Suprapubic skin (tissue), 3 donors: Measurements from ENCODE around the gene TULP4.

Experiments
- POLR2A ChIP-seq, 2 donors: fragments of 450-650 bp; IDR thresholded peaks; one replicate each; pipeline ENCODE4 v1.6.1; 2017; ENCODE audit warnings: antibody characterized with exemption in 2 of 2, mild to moderate bottlenecking in 2 of 2, moderate library complexity in 2 of 2
- TF ChIP-seq, protein P1 (sequence below), 2 donors: fragments of 200-600 bp in 1 of 2; fragments of 450-650 bp in 1 of 2; sonication (generic) in 1 of 2; IDR thresholded peaks; one replicate each; pipeline ENCODE4 v1.5.1; 2016 to 2019; ENCODE audit warnings: antibody characterized with exemption in 2 of 2, mild to moderate bottlenecking in 1 of 2, moderate library complexity in 1 of 2

DNA sequence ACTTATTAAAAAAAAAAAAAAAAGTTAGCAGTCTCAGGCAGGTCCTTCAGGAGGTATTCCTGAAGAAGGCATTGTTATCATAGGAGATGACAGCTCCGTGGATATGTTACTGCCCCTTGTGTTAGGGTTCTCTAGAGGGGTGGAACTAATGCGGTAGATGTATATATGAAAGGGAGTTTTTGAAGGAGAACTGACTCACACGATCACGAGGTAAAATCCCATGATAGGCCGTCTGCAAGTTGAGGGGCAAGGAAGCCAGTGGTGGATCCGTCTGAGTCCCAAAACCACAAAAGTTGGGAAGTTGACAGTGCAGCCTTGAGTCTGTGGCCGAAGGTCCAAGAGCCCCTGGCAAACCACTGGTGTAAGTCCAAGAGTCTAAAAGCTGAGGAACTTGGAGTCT is 103.4 kb downstream of the TULP4 start:
- TF ChIP-seq, protein P1, sequence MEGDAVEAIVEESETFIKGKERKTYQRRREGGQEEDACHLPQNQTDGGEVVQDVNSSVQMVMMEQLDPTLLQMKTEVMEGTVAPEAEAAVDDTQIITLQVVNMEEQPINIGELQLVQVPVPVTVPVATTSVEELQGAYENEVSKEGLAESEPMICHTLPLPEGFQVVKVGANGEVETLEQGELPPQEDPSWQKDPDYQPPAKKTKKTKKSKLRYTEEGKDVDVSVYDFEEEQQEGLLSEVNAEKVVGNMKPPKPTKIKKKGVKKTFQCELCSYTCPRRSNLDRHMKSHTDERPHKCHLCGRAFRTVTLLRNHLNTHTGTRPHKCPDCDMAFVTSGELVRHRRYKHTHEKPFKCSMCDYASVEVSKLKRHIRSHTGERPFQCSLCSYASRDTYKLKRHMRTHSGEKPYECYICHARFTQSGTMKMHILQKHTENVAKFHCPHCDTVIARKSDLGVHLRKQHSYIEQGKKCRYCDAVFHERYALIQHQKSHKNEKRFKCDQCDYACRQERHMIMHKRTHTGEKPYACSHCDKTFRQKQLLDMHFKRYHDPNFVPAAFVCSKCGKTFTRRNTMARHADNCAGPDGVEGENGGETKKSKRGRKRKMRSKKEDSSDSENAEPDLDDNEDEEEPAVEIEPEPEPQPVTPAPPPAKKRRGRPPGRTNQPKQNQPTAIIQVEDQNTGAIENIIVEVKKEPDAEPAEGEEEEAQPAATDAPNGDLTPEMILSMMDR (IDR thresholded peaks at IDR 0.05): no peak
- TF ChIP-seq POLR2A (IDR thresholded peaks at IDR 0.05): no peak
